GM12878 (cell line): ENCODE results near the gene DTD2. TPM values are rescaled to one million over a fixed set of nuclear protein-coding genes. Genes with fewer than 3 reads are reported as not detected.

Source experiments
- ATF3 ChIP-seq: IDR thresholded peaks from 2 replicates; pipeline ENCODE4 v1.6.1; 2011; ENCODE audit warnings: low read depth, mild to moderate bottlenecking, low read length, moderate library complexity, borderline replicate concordance; ENCODE audit errors: extremely low read depth
- BACH1 ChIP-seq: fragments of 450-650 bp; IDR thresholded peaks from 2 replicates; pipeline ENCODE4 v1.6.1; 2017; ENCODE audit warnings: mild to moderate bottlenecking, borderline replicate concordance
- CBX3 ChIP-seq: fragments of 200-600 bp; sonication (generic); IDR thresholded peaks from 2 replicates; pipeline ENCODE4 v1.6.1; 2016; ENCODE audit warnings: low read depth, borderline replicate concordance
- E2F4 ChIP-seq: IDR thresholded peaks from 2 replicates; pipeline ENCODE4 v1.6.1; 2012; ENCODE audit warnings: low read depth, low read length, improper control_type of control experiment
- EGR1 ChIP-seq, 2 experiments: IDR thresholded peaks; 1 replicate in 1 of 2; 2 replicates in 1 of 2; pipeline ENCODE4 v1.6.1; 2011 to 2012; ENCODE audit warnings: low read depth in 2 of 2, low read length in 2 of 2, borderline replicate concordance in 1 of 2, mild to moderate bottlenecking in 1 of 2, moderate library complexity in 1 of 2
- EP300 ChIP-seq, 2 experiments: fragments of 150-350 bp in 1 of 2; IDR thresholded peaks; 2 replicates each; pipeline ENCODE4 v1.6.1; 2011 to 2012; ENCODE audit warnings: low read depth in 2 of 2, low read length in 2 of 2, borderline replicate concordance in 1 of 2, improper control_type of control experiment in 1 of 2, inconsistent platforms in 1 of 2; ENCODE audit not compliant: control insufficient read depth in 1 of 2
- FOXM1 ChIP-seq: IDR thresholded peaks from 2 replicates; pipeline ENCODE4 v1.6.1; 2012; ENCODE audit warnings: low read depth, mild to moderate bottlenecking, inconsistent platforms, low read length, moderate library complexity
- HDAC2 ChIP-seq: fragments of 200-600 bp; sonication (generic); IDR thresholded peaks from 2 replicates; pipeline ENCODE4 v1.6.1; 2017
- IRF4 ChIP-seq: IDR thresholded peaks from 2 replicates; pipeline ENCODE4 v1.6.1; 2011; ENCODE audit warnings: low read depth, low read length
- LARP7 ChIP-seq: fragments of 450-650 bp; IDR thresholded peaks from 2 replicates; pipeline ENCODE4 v1.6.1; 2017; ENCODE audit warnings: mild to moderate bottlenecking
- MYB ChIP-seq: fragments of 150-350 bp; IDR thresholded peaks from 2 replicates; pipeline ENCODE4 v1.6.1; 2014; ENCODE audit warnings: mild to moderate bottlenecking, low read depth, low read length, borderline replicate concordance
- PAX5 ChIP-seq: IDR thresholded peaks from 2 replicates; pipeline ENCODE4 v1.6.1; 2011; ENCODE audit warnings: low read depth, low read length, borderline replicate concordance
- PKNOX1 ChIP-seq: fragments of 450-650 bp; IDR thresholded peaks from 2 replicates; pipeline ENCODE4 v1.6.1; 2016; ENCODE audit warnings: mild to moderate bottlenecking
- RB1 ChIP-seq: fragments of 450-650 bp; formaldehyde crosslinking; IDR thresholded peaks from 2 replicates; pipeline ENCODE4 v1.6.1; 2017; ENCODE audit warnings: mild to moderate bottlenecking, borderline replicate concordance
- RUNX3 ChIP-seq: IDR thresholded peaks from 2 replicates; pipeline ENCODE4 v1.6.1; 2012; ENCODE audit warnings: low read length, inconsistent platforms
- TCF3 ChIP-seq: IDR thresholded peaks from 2 replicates; pipeline ENCODE4 v1.6.1; 2012; ENCODE audit warnings: low read depth, mild to moderate bottlenecking, low read length, borderline replicate concordance; ENCODE audit not compliant: insufficient read depth
- ZBED1 ChIP-seq: IDR thresholded peaks from 2 replicates; pipeline ENCODE4 v1.6.1; 2016; ENCODE audit warnings: borderline replicate concordance
- ZBTB11 ChIP-seq: fragments of 450-650 bp; formaldehyde crosslinking; IDR thresholded peaks from 2 replicates; pipeline ENCODE4 v1.5.0; 2022; ENCODE audit warnings: mild to moderate bottlenecking, missing genetic modification characterization
- ZBTB33 ChIP-seq: fragments of 450-650 bp; IDR thresholded peaks from 2 replicates; pipeline ENCODE4 v1.6.1; 2017; ENCODE audit warnings: mild to moderate bottlenecking
- ZNF274 ChIP-seq: IDR thresholded peaks from one replicate; pipeline ENCODE4 v1.8.0; 2011; ENCODE audit not compliant: insufficient read length, insufficient read depth
- ZZZ3 ChIP-seq: IDR thresholded peaks from 2 replicates; pipeline ENCODE4 v1.6.1; 2011; ENCODE audit warnings: low read depth; ENCODE audit not compliant: control insufficient read depth, insufficient read length
- polyA plus RNA-seq, 11 experiments: library from polyadenylated mRNA; depleted of rRNA in 4 of 11; unstranded in 6 of 11; stranded (reverse) in 5 of 11; fragments of >200 nt; fragmentation: Nextera tagmentation in 4 of 11; fragmentation: Illumina TruSeq in 1 of 11; extraction: Ambion mirVana in 4 of 11; extraction: Trizol in 1 of 11; gene quantifications; 1 replicate in 1 of 11; 2 replicates in 10 of 11; pipeline versions ENCODE4 v1.2.1 to v1.2.3, GENCODE V29; 2011 to 2016; ENCODE audit warnings: inconsistent platforms in 2 of 11, missing spikeins in 2 of 11, low read depth in 1 of 11
- total RNA-seq, 4 experiments: library from RNA; depleted of rRNA in 3 of 4; stranded (reverse); fragments of >200 nt in 3 of 4; fragmentation: Illumina TruSeq in 1 of 4; extraction: Trizol in 1 of 4; gene quantifications; 2 replicates each; pipeline versions ENCODE4 v1.2.1 to v1.2.3, GENCODE V29; 2013 to 2021

DTD2 gene
- total and polyA plus RNA-seq, 10 of the 15 experiments (the other 5 are each of a cell fraction or from before 2014, with no cell fraction given): 4.5 to 32.8 (median 15.9) TPM

GRCh38 chr14:31456841-31457664, at the start of gene DTD2 (continued):
- TF ChIP-seq ATF3 (no peak), ZZZ3 (no peak), ZNF274 (no peak), HDAC2 (no peak), E2F4 (no peak), ZBED1 (no peak), ZBTB33 (no peak), CBX3 (no peak), EGR1 (IDR thresholded peaks at IDR 0.05; ENCODE audit: borderline replicate concordance in 1 of 2, low read depth in 2 of 2, low read length in 2 of 2) (no peak), RB1 (no peak), EP300 (IDR thresholded peaks at IDR 0.05; ENCODE audit: borderline replicate concordance in 1 of 2, control insufficient read depth in 1 of 2, low read depth in 2 of 2, low read length in 2 of 2) (no peak), FOXM1 (no peak), MYB (no peak), PAX5 (peak; percentile 23; the same call in 1 of the 2 replicates), RUNX3 (peak; percentile 46), BACH1 (no peak), IRF4 (no peak), LARP7 (peak; percentile 85; the same call in 1 of the 2 replicates), ZBTB11 (CRISPR knock-in tag) (no peak), PKNOX1 (peak; percentile 51; the same call in 1 of the 2 replicates), TCF3 (no peak)
